BJ (cell line): Measurements from ENCODE around the gene PSMB10. TPM values are rescaled to one million over a fixed set of nuclear protein-coding genes. Genes with fewer than 3 reads are reported as not detected.

Experiments used
- CTCF ChIA-PET: fragments of 350-600 bp; formaldehyde crosslinking; extraction: SDS; loops from one replicate; lab custom pipeline; 2021; ENCODE audit warnings: antibody characterized with exemption, inconsistent platforms; lab: Yijun Ruan, JAX
- POLR2A ChIA-PET: fragments of 300-600 bp; sonication (Branson Sonifier 250); formaldehyde crosslinking; extraction: SDS; loops from one replicate; lab custom pipeline; 2021; ENCODE audit warnings: antibody characterized with exemption; lab: Charles Lee
- DNase-seq: peaks from one replicate; pipeline ENCODE4 v3.0.0-alpha.2; 2011; ENCODE audit warnings: low read depth
- H3K27me3 ChIP-seq: 2 replicates; pipeline ENCODE4 v1.6.0; 2011; ENCODE audit warnings: low read length; ENCODE audit not compliant: control insufficient read depth, insufficient read depth
- H3K36me3 ChIP-seq: 2 replicates; pipeline ENCODE4 v1.5.1; 2011; ENCODE audit warnings: low read length; ENCODE audit not compliant: control insufficient read depth, insufficient read depth
- H3K4me3 ChIP-seq: 2 replicates; pipeline ENCODE4 v1.5.1; 2011; ENCODE audit warnings: low read depth, mild to moderate bottlenecking, control low read depth, low read length
- CTCF ChIP-seq: IDR thresholded peaks from 2 replicates; pipeline ENCODE4 v1.5.1; 2011; ENCODE audit warnings: low read depth, mild to moderate bottlenecking, control low read depth, inconsistent platforms, low read length, moderate library complexity; ENCODE audit not compliant: insufficient read depth
- polyA plus RNA-seq: library from polyadenylated mRNA; depleted of rRNA; stranded (reverse); fragments of >200 nt; gene quantifications from 2 replicates; pipeline ENCODE4 v1.2.3, GENCODE V29; 2011

PSMB10 gene
- polyA plus RNA-seq, 1 experiment: 29.1 TPM

DNA sequence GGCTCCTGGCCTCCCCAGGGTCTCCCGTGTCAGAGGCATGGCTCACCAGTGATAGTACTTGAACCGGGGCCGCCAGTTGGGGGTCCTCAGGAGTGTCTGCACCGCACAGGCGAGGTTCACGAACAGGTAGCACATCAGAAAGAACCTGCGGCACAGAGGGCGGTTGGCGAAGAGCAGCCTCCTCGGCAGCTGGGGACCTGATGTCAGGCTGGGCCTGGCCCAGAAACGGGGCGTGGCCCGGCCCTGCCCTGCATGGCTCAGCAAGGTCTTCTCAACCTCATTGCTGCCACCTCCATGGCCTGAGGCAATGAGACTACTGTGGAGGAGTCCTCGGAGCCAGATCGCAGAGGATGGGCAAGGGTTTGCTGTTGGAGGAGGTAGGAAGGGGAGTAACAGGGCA, 11.4 kb upstream of the PSMB10 start:
- Histone ChIP-seq H3K36me3 (peaks cover 79% of the 10 kb centered on the region), H3K27me3 (no peaks in the 10 kb centered on the region), H3K4me3 (no peak overlapping the region)
- ChIA-PET CTCF (interaction anchor here (1.0 kb wide), 1 partner anchor 19 kb away, joined by 3 read pairs; no protein-coding TSS in a partner anchor), POLR2A (interaction anchor here (0.6 kb wide), 1 partner anchor 10 kb away, joined by 3 read pairs; no protein-coding TSS in a partner anchor)
- no peak for TF ChIP-seq CTCF
- no peak for DNase-seq

GRCh38 chr16:67946966-67947558, 10.4 kb upstream of the PSMB10 start:
- DNase-seq: no peak
- H3K36me3 ChIP-seq: peaks cover 86% of the 10 kb centered on the region
- TF ChIP-seq CTCF: no peak
- CTCF ChIA-PET: interaction anchor here (0.5 to 1.1 kb wide), 4 partner anchors 13 to 131 kb away, joined by 3 to 5 read pairs (median 4); no protein-coding TSS in a partner anchor
- H3K27me3 ChIP-seq: no peaks in the 10 kb centered on the region
- H3K4me3 ChIP-seq: no peak overlapping the region
- POLR2A ChIA-PET: interaction anchor here (0.6 kb wide), 1 partner anchor 11 kb away, joined by 3 read pairs; no protein-coding TSS in a partner anchor

- H3K4me3 ChIP-seq: no peak overlapping the region
- no peak for DNase-seq
- ChIA-PET CTCF (interaction anchor here (0.9 kb wide), 1 partner anchor 14 kb away, joined by 4 read pairs; no protein-coding TSS in a partner anchor), POLR2A (no interaction called here)
- TF ChIP-seq CTCF: no peak
- H3K36me3 ChIP-seq: peaks cover 84% of the 10 kb centered on the region
- no peaks in the 10 kb centered on the region for H3K27me3 ChIP-seq
Observed at GRCh38 chr16:67946128-67946569, 9.5 kb upstream of the PSMB10 start.

DNA sequence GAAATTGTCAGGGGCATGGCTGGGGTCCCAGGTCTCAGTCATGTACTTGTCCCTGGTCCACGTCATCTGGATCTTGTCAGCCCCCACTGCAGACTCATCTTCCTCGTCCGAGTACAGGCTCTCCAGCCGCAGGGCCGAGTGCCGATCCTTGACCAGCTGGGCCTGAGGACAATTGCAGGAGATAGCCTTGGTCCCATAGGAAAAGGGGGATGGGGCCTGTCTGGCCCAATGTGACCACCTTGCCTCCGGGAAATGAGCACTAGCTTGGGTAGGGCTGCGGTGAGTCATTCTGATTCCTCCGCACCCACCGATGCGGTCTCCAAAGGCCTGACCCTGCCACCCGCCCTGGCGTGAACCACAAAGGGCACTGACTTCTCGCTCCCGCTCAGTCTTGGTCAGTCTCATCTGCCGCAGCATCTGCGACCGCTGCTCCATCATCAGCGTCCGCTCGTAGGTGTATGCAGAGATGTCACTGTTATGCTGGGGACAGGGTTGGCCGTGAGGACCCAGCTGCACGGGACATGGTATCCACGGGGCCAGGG, 8.8 kb upstream of the PSMB10 start:
- no peak for DNase-seq
- no peak for TF ChIP-seq CTCF
- ChIA-PET POLR2A (no interaction called here), CTCF (interaction anchor here (2.3 kb wide), 1 partner anchor 129 kb away, joined by 8 read pairs; no protein-coding TSS in a partner anchor)
- H3K27me3 ChIP-seq: no peaks in the 10 kb centered on the region
- H3K4me3 ChIP-seq: no peak overlapping the region
- H3K36me3 ChIP-seq: peaks cover 79% of the 10 kb centered on the region

- ChIA-PET POLR2A (no interaction called here), CTCF (interaction anchor here (2.3 kb wide), 1 partner anchor 129 kb away, joined by 8 read pairs; no protein-coding TSS in a partner anchor)
- Histone ChIP-seq H3K4me3 (no peak overlapping the region), H3K27me3 (no peaks in the 10 kb centered on the region), H3K36me3 (peaks cover 79% of the 10 kb centered on the region)
- DNase-seq: no peak
- TF ChIP-seq CTCF: no peak
Observed at GRCh38 chr16:67944690-67945391, 8.2 kb upstream of the PSMB10 start.
